Suppressor macrophage (primary cell): ENCODE data around the gene TCTA.
"Not testable (repeated sequence)": the region's sequence is repeated elsewhere in the genome, so short reads cannot be mapped to it uniquely, and the experiment has no call there.

Source experiments
- DNase-seq, 4 experiments: peaks; one replicate each; pipeline ENCODE4 v3.0.0-alpha.2; 2020 to 2022
- total RNA-seq, 17 experiments: gene quantifications; one replicate each; lab custom pipeline; 2026; ENCODE audit warnings: mixed read lengths in 6 of 17, inconsistent platforms in 3 of 17; lab: John Stamatoyannopoulos, UW

Gene TCTA
- total RNA-seq, result 14.9 to 44.4 (median 28.2) reads per million in 17 experiments

DNA sequence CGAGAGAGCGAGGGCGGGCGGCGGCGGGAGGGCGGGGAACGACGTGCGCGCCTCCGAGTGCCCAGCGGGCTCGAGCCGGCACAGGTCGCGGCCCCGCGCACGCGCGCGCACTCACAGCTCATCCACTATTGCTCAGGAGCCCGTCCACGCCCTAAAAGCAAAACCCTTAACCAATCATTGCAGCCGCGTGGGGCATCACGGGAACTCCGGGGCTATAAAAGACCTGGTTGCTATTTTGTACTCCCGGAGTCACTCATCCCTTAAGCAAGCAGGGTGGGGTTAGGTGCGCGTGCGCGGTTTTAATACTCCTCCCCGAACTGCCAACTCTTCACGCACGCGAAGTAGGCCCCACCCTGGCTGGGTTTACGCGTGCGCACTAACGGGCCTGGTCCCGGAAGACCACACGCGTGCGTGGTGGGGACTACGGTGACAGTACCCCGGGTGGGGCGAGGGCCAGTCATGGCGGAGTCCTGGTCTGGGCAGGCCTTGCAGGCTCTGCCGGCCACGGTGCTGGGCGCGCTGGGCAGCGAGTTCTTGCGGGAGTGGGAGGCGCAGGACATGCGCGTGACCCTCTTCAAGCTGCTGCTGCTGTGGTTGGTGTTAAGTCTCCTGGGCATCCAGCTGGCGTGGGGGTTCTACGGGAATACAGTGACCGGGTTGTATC, at the start of gene TCTA, which contains the start of gene RHOA:
TCTA (plus strand) TSS at position 456 of the 664 bp plus-strand sequence; CDS start at position 460, 4 bp downstream.
RHOA (minus strand) TSS at position 9 of the 664 bp plus-strand sequence. CDS start 36,387 bp downstream, outside the sequence.
- peak; percentile 100 for DNase-seq

GRCh38 chr3:49362561-49362960, 49.7 kb upstream of the TCTA start:
- DNase-seq, result no peak

DNA sequence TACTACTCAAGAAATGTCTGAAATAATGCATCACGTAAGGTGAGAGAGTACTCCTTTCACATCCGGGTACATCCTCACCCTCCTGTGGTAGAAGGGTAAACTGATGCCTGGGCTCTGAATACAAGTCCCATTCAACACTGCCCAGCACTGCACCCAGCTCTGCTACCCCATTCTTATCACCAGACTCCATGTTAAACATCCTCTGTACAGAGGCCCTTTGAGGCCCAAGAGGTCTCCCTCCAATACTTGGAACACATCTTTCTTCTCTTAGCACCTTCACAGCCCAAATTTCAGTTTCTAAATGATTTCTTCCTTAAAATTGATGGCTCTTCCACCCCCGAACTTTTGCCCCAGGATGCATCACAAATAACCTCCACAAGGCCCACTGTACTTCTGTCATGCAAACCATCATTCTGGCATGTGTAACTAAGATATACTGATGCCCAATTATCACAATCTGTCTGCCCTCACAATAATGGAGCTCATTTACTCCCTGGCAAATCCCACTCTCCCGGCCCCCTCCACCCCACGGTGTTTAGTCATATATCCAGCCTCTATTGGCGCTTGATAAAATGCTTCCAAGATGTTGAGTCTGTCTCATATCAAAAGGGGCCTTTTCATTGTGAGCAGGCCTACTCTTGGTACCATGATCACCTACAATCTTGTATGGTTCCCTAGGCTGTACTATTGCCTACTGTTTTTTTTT, 41.5 kb upstream of the TCTA start:
- DNase-seq, result no peak

- no peak for DNase-seq
Observed at GRCh38 chr3:49371946-49372345, 40.3 kb upstream of the TCTA start.

- DNase-seq, result peak in 3 of 4 experiments; percentile 20 to 36 (median 26)
Observed at GRCh38 chr3:49377483-49377882, 34.7 kb upstream of the TCTA start.

GRCh38 chr3:49378249-49378895, 33.9 kb upstream of the TCTA start:
- DNase-seq, result no peak

DNA sequence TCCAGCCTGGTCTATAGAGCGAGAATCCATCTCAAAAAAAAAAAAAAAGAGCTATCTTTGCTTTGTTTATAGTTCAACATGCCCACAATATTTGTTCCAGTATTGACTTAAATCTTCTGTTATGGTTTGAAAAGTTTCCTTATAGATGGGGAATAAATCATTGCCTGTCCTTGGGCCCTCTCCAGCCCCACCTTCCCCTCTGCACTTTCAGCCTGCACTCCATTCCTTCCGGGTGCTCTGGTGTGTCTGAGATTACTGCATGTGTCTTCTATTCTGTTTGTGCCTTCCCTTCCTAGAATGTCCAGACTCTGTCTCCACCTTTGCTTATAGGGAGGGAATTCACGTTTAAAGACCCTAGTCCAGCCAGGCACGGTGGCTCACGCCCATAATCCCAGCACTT, 28.8 kb upstream of the TCTA start:
- no peak for DNase-seq

- DNase-seq, result no peak
Observed at GRCh38 chr3:49385617-49386016, 26.6 kb upstream of the TCTA start.

GRCh38 chr3:49386056-49386756, 26.0 kb upstream of the TCTA start:
- peak; percentile 28 to 73 (median 51) for DNase-seq

- no peak for DNase-seq
Observed at GRCh38 chr3:49387721-49388120, 24.5 kb upstream of the TCTA start.

DNA sequence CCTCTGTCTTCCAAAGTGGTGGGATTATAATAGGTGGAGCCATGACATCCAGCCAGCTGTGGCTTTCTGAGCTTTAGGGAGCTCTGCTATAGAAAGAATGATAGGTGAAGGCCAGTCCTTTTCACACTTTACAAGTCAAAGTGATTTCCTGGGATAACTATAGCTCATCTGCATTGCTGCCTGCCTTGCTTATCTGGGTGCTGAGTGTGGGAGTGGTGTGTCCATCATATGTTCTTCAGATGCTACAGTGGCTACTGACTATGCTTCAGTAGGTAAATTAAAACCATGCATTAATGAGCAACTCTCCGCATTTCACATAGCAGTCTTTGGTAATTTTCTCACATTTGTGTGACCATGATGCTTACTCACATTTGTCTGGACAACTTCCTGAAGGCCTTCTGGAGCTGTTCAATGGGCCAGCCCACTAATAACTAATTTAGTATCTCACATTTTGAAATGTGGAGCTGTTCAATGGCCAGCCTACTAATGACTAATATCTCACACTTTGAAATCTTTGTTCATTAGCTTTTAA, 23.9 kb upstream of the TCTA start:
- DNase-seq, result peak; percentile 19 to 52 (median 32)

DNA sequence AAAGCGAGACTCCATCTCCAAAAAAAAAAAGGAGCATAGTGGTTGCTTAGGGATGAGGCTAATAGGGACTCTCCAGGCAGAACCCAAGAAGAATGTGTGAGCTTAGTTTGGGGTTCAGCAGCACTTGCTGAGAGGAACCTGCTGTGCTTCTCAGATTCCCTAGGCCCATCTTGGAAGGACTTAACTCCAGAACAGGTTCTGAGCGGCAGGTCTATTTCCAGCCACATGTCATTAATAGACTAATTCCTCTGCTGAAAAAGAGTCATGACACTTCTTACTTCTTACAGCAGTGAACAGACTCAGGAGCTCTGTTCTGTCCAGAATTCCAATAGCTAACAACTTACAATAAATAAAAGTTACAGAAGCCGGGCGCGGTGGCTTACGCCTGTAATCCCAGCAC, 22.9 kb upstream of the TCTA start:
- no peak for DNase-seq

- not testable (repeated sequence) for DNase-seq
Observed at GRCh38 chr3:49391310-49391709, 20.9 kb upstream of the TCTA start.

- peak in 2 of 4 experiments; percentile 38 to 43 for DNase-seq
Observed at GRCh38 chr3:49397470-49397869, 14.8 kb upstream of the TCTA start.

DNA sequence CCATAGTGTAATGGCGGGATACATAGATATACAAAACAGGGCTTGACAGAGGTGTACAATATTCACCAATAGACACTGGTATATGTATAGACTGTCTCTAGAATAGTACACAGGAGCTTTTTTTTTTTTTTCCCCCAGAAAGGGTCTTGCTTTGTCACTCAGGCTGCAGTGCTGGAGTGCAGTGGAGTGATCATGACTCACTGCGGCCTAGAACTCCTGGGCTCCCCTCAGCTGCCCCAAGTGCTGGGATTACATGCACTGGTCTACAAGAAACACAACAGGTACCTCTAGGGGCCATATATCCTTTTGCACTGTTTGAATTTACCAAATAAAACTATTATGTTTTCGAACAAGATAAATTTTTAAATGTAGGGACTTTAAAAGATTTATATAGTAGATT, 12.8 kb upstream of the TCTA start:
- DNase-seq, result no peak

DNA sequence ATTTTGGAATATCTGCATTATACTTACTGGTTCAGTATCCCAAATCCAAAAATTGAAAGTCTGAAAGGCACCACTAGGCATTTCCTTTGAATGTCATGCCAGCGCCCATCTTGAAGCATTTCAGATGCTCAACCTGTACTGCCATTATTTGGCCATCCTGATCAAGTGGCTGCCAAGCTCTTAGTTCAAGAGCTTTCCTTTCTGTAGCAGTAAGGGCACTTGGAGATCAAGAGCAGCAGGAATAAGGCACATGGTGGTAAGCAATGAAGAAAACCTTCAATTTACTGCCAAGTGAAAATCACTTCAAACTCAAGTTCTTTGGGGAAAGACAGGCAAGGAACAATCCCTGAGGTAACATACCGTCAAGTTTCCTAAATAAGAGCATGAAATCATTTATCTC, 10.5 kb upstream of the TCTA start:
- no peak for DNase-seq

- no peak for DNase-seq
Observed at GRCh38 chr3:49403891-49404290, 8.3 kb upstream of the TCTA start.

- DNase-seq, result not testable (repeated sequence)
Observed at GRCh38 chr3:49405570-49405969, 6.7 kb upstream of the TCTA start.

DNA sequence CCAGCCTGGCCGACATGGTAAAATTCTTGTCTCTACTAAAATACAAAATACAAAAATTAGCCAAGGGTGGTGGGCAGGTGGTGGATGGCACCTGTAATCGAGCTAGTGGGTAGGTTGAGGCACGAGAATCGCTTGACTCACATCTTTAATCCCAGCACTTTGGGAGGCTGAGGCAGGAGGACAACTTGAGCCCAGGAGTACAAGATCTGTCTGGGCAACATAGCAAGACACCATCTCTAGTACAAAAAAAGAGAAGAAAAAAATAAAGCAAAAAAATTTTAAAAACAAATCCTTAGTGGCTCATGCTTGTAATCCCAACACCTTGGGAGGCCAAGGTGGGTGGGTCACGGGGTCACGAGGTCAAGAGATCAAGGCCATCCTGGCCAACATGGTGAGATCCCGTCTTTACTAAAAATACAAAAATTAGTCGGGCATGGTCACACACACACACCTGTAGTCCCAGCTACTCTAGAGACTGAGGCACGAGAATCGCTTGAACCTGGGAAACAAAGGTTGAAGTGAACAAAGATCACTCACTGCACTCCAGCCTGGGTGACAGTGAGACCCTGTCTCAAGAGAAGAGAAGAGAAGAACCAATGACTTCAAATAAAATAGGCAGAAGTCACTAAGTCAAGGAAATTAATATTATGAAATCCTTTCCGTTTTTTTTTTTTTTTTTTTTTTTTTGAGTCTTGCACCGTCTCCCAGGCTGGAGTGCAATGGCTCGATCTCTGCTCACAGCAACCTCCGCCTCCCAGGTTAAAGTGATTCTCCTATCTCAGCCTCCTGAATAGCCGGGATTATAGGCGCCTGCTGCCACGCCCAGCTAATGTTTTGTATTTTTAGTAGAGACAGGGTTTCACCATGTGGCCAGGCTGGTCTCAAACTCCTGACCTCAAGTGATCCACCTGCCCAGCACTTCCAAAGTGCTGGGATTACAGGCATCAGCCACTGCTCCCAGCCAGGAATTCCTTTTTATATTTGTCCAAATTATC, 5.4 kb upstream of the TCTA start:
- peak in 3 of 4 experiments; percentile 44 to 53 (median 49) for DNase-seq

- no peak for DNase-seq
Observed at GRCh38 chr3:49410066-49410845, 2.0 kb upstream of the TCTA start.
